BJ (cell line): ENCODE measurements around the gene HIBADH. TPM values are rescaled to one million over a fixed set of nuclear protein-coding genes. Genes with fewer than 3 reads are reported as not detected.

Source experiments
- CTCF ChIA-PET: fragments of 350-600 bp; formaldehyde crosslinking; extraction: SDS; loops from one replicate; lab custom pipeline; 2021; ENCODE audit warnings: antibody characterized with exemption, inconsistent platforms; lab: Yijun Ruan, JAX
- POLR2A ChIA-PET: fragments of 300-600 bp; sonication (Branson Sonifier 250); formaldehyde crosslinking; extraction: SDS; loops from one replicate; lab custom pipeline; 2021; ENCODE audit warnings: antibody characterized with exemption; lab: Charles Lee
- DNase-seq: peaks from one replicate; pipeline ENCODE4 v3.0.0-alpha.2; 2011; ENCODE audit warnings: low read depth
- H3K27me3 ChIP-seq: 2 replicates; pipeline ENCODE4 v1.6.0; 2011; ENCODE audit warnings: low read length; ENCODE audit not compliant: control insufficient read depth, insufficient read depth
- H3K36me3 ChIP-seq: 2 replicates; pipeline ENCODE4 v1.5.1; 2011; ENCODE audit warnings: low read length; ENCODE audit not compliant: control insufficient read depth, insufficient read depth
- H3K4me3 ChIP-seq: 2 replicates; pipeline ENCODE4 v1.5.1; 2011; ENCODE audit warnings: low read depth, mild to moderate bottlenecking, control low read depth, low read length
- CTCF ChIP-seq: IDR thresholded peaks from 2 replicates; pipeline ENCODE4 v1.5.1; 2011; ENCODE audit warnings: low read depth, mild to moderate bottlenecking, control low read depth, inconsistent platforms, low read length, moderate library complexity; ENCODE audit not compliant: insufficient read depth
- polyA plus RNA-seq: library from polyadenylated mRNA; depleted of rRNA; stranded (reverse); fragments of >200 nt; gene quantifications from 2 replicates; pipeline ENCODE4 v1.2.3, GENCODE V29; 2011

HIBADH gene
- polyA plus RNA-seq, 1 experiment, result 42.4 TPM

GRCh38 chr7:27576360-27576944 lies 86.2 kb downstream of the HIBADH start:
- CTCF ChIA-PET, result interaction anchor here (0.6 to 1.7 kb wide), 5 partner anchors 254 to 380 kb away, joined by 3 to 4 read pairs (median 4); no protein-coding TSS in a partner anchor

GRCh38 chr7:27575613-27576012 lies 87.1 kb downstream of the HIBADH start:
- POLR2A ChIA-PET, result no interaction called here
- H3K4me3 ChIP-seq, result no peak overlapping the region

More at GRCh38 chr7:27576360-27576944, 86.2 kb downstream of the HIBADH start:
- peak; percentile 47 for TF ChIP-seq CTCF
- POLR2A ChIA-PET, result no interaction called here
- Histone ChIP-seq H3K36me3 (no peaks in the 10 kb centered on the region), H3K4me3 (no peak overlapping the region), H3K27me3 (no peaks in the 10 kb centered on the region)
- DNase-seq, result no peak

GRCh38 chr7:27569106-27569505 lies 93.6 kb downstream of the HIBADH start:
- Histone ChIP-seq H3K36me3 (no peaks in the 10 kb centered on the region), H3K4me3 (no peak overlapping the region), H3K27me3 (no peaks in the 10 kb centered on the region)
- CTCF ChIA-PET, result interaction anchor here (0.9 to 1.2 kb wide), 3 partner anchors 11 to 61 kb away, joined by 3 read pairs; no protein-coding TSS in a partner anchor
- DNase-seq, result no peak
- POLR2A ChIA-PET, result no interaction called here
- no peak for TF ChIP-seq CTCF

More at GRCh38 chr7:27575613-27576012, 87.1 kb downstream of the HIBADH start:
- TF ChIP-seq CTCF, result no peak
- no peaks in the 10 kb centered on the region for H3K27me3 ChIP-seq
- CTCF ChIA-PET, result interaction anchor here (0.7 to 1.7 kb wide), 4 partner anchors 25 to 444 kb away, joined by 3 to 4 read pairs (median 4); no protein-coding TSS in a partner anchor
- H3K36me3 ChIP-seq, result no peaks in the 10 kb centered on the region
- no peak for DNase-seq

GRCh38 chr7:27567266-27567665 lies 95.4 kb downstream of the HIBADH start:
- CTCF ChIA-PET, result no interaction called here
- POLR2A ChIA-PET, result no interaction called here
- no peak for TF ChIP-seq CTCF
- Histone ChIP-seq H3K27me3 (no peaks in the 10 kb centered on the region), H3K36me3 (no peaks in the 10 kb centered on the region), H3K4me3 (no peak overlapping the region)
- DNase-seq, result no peak

- Histone ChIP-seq H3K27me3 (no peaks in the 10 kb centered on the region), H3K4me3 (no peak overlapping the region), H3K36me3 (no peaks in the 10 kb centered on the region)
- ChIA-PET CTCF (no interaction called here), POLR2A (no interaction called here)
- DNase-seq, result no peak
- no peak for TF ChIP-seq CTCF
These were observed 97.7 kb downstream of the HIBADH start for GRCh38 chr7:27564881-27565482.
